ENCODE measurements around the gene VIM.
"Not testable (repeated sequence)": the region's sequence is repeated elsewhere in the genome, so short reads cannot be mapped to it uniquely, and the experiment has no call there.

VIM gene

DNA sequence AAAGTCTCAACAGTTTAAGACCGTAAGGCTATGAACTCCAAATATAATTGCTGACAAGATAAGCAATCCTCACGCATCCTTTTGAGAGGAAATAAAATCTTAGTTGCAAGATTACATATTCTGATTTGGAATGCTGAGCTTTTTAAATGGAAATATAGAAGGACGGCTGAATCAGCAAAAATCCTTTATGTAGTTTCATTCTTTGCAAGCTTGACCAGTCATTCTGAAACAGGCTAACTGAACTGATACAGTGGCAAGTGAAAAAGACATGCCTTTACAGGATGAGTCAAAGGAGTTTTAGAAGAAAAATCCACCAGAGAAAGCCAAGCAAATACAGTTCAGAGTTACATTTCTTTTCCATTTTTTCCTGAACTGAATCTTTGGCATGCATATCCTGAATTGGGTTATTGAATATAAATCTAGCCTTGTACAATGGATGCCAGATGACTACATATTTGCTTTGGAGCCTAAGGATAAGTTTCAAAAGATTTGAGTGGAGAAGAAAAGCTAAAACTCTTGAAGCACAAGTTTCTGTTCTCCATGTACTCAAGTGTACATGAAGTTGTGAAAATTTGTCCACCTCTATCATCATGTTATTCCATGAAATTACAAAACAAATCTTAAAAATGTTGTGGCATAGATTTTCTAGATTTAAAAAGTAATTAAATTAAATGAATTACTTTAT, 4.4 kb downstream of the VIM start:
- no peak for DNase-seq (ENCODE audit: low read depth)

DNA sequence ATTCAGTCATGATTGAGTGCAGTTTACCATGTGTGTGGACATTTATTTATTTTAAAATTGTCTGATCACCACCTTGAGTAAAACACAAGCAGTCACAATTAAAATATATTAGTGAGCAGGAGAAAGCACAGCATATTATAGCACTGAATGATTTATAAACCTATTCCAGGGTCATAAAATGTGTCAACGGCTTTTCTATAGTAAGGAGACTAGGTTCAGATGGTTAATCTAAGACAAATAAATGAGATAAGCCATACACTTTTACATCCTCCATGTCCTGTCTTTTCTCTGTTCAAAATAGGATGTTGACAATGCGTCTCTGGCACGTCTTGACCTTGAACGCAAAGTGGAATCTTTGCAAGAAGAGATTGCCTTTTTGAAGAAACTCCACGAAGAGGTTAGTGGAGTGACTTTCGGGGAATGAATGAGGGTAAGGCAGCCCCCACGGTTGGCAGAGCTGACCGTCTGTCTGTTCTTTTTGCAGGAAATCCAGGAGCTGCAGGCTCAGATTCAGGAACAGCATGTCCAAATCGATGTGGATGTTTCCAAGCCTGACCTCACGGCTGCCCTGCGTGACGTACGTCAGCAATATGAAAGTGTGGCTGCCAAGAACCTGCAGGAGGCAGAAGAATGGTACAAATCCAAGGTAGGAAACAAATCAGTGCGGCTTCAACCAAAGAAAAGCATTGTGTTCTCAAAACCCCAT, 5.4 kb downstream of the VIM start:
- no peak for DNase-seq (ENCODE audit: low read depth)

DNA sequence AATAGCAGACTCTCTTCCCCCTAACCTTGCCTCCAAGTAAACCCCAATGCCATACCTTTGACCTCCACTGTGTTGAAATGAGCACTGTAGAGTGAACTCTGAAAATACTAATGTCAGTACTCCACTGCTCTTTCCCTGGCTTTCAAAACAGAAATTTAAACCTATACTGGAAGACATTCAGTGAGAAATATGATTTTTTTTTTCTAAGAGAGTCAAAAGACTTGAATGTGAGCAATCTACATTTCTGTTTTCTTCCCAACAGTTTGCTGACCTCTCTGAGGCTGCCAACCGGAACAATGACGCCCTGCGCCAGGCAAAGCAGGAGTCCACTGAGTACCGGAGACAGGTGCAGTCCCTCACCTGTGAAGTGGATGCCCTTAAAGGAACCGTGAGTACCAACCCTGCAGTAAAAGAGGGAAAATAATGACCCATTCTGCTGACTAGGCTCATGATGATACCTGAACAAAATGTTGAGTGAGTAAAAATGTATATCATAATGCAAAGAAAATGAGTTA, 6.4 kb downstream of the VIM start:
- DNase-seq (ENCODE audit: low read depth): no peak

DNA sequence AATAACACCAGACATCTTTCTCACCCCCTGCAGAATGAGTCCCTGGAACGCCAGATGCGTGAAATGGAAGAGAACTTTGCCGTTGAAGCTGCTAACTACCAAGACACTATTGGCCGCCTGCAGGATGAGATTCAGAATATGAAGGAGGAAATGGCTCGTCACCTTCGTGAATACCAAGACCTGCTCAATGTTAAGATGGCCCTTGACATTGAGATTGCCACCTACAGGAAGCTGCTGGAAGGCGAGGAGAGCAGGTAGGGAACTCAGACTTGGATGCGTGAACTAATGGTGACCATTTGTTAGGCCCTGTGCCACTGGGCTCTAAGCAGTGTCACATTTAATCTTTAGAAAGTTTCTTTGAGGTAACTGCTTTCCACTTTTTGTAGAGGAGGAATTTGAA, 7.1 kb downstream of the VIM start:
- DNase-seq (ENCODE audit: low read depth): no peak

DNA sequence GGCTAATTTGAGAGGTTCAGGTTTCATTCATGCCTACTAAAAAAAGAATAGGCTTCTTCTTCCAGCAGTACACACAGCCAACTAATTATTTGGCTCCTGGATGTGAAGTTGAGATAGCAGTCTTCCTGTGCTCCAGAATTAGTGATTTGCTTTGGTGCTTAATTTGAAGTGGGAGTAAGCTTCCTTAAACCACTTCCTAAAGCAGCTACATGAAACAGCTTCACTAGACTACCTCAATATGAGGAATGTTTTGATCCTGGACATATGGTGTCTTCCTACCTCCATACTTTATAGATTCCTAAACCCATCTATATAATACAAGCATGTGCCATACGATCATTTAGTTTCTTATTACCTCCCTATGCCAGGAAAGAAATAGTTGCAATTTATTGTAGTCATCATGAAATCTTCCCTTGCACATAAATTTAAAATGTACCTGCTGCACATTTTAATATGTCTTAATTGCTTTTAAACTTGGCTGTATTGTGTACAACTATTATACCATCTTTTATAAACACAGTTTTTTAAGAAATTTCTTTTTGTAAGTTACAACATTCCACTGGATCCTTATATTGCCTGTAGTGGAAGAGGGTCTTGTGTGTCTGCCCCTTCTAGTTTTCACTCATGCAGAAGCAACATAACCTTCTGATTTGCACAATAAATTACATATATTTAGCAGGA, 8.6 kb downstream of the VIM start:
- DNase-seq (ENCODE audit: low read depth): no peak

DNA sequence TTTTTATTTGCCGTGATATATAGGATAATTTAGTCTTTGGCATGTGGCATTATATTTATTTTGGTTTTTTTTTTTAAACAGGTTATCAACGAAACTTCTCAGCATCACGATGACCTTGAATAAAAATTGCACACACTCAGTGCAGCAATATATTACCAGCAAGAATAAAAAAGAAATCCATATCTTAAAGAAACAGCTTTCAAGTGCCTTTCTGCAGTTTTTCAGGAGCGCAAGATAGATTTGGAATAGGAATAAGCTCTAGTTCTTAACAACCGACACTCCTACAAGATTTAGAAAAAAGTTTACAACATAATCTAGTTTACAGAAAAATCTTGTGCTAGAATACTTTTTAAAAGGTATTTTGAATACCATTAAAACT, 9.1 kb downstream of the VIM start:
- DNase-seq (ENCODE audit: low read depth): no peak

DNA sequence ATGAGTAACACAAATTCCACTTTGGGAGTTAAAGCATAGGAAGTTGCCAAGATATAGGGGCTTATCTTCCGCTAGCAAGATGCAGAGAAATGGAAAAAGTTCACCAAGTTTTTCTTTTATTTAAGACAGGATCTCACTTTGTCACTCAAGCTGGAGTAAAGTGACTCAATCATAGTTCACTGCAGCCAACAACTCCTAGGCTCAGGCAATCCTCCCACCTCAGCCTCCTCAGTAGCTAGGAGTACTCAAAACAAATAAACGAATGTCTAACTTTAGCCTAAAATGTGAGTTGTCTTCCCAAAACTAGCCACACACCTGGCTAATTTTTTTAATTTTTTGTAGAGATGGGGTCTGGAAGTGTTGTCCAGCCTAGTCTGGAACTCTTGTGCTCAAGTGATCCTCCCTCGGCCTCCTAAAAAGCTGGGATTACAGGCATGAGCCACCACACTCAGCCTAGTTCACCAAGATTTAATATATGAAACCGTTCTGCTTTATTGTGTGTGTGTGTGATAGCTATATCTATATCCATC, 9.9 kb downstream of the VIM start:
- no peak for DNase-seq (ENCODE audit: low read depth)

DNA sequence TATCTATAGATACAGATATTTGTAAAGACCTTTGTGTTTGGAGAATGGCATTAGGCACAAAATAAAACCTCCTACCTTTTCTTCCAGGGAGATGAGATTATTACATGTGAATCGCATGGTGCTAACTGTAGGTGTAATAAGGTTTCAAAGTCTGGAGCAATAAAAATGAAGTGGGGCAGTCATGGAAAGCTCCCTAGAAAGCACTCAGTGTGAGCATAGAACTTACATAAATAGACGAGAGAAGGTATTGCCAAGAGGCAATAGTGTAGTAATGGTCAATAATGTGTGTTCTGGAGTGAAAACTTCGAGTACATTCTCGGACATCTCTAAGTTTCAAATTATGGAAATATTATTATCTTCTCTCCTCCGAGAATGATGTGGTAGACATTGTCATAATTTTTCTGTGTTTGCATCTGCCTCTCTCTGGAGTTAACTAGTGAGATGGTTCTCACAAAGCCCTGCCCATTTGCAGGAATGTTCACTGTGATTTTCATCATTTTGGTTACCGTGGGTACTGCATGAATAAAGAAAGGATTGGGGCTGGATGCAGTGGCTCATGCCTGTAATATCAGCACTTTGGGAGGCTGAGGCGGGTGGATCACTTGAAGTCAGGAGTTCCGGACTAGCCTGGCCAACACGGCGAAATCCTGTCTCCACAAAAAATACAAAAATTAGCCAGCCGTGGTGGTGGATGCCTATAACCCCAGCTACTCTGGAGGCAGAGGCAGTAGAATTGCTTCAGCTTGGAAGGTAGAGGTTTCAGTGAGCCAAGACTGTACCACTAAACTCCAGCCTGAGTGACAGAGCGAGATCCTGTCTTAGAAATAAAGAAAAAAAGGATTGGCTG, 10.6 kb downstream of the VIM start:
- no peak for DNase-seq (ENCODE audit: low read depth)

DNA sequence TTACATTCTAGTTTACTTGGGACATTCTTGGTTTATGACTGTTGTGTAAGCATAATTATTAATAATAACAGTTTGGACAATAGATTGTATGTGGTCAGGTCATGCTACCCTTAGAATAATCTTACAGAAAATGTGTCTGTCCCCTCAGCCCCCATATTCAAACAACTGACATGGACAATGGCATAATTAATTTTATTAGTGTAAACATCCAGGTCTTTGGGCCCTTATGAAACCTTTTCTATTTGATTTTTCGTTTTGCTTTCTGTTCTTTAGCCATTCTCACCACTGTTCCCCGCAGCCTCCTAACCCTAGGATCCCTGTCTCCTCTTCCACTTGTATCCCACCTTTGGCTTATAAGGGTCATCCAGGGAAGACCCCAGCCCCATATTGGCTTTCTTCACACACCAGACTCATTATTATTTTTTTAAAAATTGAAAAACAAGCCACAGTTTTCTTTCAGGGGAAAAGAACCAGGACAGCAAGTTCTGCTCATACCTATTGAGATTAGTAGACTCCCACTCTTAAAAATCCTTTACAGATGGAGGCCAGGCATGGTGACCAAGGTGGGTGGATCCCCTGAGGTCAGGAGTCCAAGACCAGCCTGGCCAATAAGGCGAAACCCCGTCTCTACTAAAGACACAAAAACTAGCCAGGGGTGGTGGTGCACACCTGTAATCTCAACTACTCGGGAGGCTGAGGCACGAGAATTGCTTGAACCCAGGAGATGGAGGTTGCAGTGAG, 11.5 kb downstream of the VIM start:
- DNase-seq (ENCODE audit: low read depth): no peak

DNA sequence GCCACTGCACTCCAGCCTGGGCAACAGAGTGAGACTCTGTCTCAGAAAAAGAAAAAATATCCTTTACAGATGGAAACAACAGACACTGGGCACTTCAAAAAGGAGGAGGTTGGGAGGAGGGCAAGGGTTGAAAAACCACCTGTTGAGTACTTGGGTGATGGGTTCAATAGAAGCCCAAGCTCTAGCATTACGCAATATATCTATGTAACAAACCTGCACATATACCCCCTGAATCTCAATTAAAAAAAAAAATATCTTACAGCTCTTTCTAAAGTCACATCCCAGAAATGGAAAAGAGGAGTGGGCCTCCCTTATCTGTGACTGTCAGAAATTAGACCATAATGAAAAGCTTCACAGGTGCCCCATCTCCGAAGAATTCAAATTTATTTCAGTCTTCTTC, 12.1 kb downstream of the VIM start:
- no peak for DNase-seq (ENCODE audit: low read depth)

DNA sequence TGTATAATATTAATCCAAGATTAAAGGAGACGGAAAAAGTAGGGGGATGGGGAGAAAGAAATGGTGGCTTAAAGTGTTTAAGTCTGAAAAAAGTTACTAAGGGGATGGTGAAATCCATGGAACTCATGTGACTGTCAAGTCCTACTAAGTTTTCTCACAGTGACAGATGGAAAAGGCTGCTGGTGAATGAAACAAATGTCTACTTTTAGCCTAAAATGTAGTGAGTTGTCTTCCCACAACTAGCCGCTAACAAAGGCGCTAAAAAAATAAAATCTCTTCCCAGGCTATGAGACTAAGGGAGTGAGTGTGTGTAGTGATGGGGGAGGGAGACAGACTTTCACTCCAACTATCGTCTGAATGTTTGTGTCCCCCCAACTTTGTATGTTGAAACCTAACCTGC, 12.6 kb downstream of the VIM start:
- no peak for DNase-seq (ENCODE audit: low read depth)

DNA sequence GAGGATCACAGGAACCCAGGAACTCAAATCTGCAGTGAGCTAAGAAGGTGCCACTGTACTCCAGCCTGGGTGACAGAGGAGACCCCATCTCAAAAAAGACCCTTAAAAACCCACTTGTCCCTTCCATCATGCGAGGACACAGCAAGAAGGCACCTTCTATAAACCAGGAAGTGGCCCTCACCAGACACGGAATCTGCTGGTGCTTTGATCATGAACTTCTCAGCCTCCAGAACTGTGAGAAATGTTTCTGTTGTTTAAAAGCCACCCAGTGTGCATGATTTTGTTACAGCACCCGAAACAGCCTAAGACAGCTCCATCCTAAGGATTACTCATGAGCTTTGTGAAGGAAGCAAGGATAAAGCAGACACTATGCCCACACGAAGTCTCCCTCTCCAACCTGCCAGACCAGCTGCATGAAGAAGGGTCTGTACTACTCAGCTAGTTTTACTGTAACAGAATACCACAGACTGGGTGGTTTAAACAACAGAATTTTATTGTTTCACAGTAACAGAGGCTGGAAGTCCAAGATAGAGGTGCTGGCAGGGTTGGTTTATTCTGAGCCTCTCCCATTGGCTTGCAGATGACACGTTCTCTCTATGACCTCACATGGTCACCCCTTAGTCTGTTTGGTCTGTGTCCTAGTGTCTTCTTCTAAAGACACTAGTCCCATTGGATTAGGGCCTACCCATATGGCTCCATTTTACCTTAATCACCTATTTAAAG, 13.7 kb downstream of the VIM start:
- DNase-seq (ENCODE audit: low read depth): no peak

DNA sequence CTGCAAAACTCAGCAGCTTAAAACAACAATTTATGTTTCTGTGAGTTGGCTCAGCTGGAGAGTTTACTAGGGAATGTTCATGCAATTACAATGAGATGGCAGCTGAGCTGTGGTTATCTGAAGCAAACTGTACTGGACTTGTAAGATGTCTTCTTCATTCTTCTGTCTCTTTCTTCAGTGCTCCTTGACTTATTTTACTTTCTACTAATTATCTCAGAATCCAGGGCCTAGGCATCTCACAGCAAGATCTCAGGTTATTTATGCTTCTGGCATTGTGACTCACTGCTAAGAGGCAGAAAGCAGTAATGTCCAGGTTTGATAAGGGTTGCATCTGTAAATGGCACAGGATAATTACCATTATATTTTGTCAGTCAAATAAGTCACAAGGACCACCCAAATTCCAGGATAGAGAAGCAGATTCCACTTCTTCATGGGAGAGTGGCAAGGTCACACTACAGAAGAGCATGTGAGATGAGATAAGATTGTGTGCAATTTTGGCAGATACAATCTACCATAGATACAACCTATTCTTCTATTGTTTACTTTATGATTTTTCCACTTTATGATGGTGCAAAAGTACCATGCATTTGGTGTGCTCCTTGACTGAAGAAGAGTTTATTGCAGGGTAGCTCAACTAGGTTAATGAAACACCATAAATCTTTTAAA, 16.8 kb downstream of the VIM start:
- no peak for DNase-seq (ENCODE audit: low read depth)

DNA sequence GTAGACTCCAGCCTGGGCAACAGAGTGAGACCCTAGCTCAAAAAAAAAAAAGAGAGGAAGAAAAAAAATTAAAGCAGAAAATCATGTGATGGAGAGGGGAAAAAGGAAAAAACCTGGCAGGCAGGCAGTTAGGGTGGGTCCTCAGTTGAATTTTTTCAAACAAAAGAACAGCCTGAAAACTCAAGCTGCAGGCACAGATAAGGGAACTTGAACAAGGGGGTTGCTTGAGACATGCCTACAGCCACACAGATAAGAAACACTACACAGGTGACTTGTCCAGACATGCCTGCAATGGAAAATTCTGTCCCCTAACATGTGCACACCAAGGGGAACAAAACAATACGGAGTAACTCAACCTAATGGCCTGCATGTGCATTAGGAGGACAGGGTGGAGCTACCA, 19.2 kb downstream of the VIM start:
- DNase-seq (ENCODE audit: low read depth): no peak

DNA sequence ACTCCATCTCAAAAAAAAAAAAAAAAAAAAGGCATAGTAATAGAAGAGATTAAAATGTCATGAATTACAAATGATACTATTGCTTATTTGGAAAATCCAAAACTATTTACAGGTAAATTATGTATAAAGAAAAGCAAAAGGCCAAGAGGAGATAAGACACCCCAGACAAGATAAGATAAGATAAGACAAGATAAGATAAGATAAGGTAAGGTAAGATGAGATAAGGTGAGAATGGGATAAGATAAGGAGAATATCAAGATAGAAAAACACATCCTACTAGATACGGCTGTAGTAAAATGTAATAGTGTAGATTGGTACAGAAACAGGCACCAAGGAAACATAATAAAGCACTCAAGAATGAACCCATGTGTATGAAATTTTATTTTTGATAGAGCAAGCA, 20.9 kb downstream of the VIM start:
- DNase-seq (ENCODE audit: low read depth): no peak

DNA sequence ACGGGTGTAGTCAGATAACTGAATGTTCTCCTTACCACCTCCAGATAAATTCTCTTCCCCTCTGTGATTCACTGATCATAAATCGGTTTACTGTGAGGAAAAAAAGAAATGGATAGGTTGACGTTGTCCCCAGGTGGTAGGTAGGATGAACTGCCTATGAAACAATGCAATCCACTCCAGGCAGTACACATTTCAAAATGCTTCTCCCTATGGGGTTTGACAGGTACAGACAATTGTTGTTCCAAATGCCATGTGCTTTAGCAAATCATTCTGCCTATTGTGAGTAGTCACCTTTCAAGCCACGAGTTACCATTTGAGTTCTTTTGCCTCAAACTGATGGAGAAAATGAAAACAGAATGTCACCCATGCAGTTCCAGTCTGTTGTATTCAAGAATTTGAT, 21.8 kb downstream of the VIM start:
- no peak for DNase-seq (ENCODE audit: low read depth)

DNA sequence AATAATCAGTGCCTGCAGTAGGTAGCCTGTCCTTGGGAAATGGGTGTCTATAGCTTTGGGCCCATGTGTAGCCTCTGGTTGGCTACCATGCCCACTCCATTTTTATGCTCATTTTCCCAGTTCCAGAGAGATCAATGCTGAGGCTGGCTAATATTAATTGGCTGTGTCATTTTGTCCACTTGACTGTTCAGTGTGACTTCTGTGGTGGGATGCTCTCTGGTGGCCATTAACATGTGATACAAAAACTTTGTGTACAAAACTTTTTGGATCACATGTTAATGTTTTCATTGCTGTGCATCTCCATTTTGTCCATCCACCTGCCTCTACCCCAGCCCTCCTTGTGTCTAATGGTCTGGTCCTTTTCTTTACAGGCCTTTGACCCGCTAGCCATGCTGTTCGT, 22.7 kb downstream of the VIM start:
- no peak for DNase-seq (ENCODE audit: low read depth)

DNA sequence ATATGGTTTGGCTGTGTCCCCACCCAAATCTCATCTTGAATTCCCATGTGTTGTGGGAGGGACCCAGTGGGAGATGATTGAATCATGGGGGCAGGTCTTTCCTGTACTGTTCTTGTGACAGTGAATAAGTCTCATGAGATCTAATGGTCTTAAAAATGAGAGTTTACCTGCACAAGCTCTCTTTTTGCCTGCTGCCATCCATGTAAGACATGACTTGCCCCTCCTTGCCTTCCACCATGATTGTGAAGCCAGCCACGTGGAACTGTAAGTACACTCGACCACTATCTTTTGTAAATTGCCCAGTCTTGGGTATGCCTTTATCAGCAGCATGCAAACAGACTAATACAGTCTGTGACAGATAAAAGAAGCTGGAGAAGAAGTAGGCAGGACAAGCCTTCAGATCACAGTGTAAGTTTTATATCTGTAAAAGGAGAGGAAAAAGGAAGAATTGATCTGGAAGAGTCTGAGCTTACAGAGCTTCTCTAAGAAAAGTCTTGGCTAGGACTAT, 26.6 kb downstream of the VIM start:
- not testable (repeated sequence) for DNase-seq (ENCODE audit: low read depth)

DNA sequence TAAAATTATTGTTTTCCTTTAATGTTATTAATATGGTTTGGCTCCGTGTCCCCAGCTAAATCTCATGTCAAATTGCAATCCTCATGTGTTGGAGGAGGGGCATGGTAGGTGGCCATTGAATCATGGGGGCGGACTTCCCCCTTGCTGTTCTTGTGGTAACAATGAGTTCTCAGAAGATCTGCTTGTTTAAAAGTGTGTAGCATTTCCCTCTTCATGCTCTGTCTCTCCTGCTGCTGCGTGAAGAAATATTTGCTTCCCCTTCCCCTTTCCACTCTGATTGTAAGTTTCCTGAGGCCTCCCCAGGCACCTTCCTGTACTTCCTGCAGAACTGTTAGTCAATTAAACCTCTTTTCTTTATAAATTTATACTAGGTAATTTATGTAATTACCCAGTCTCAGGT, 27.5 kb downstream of the VIM start:
- no peak for DNase-seq (ENCODE audit: low read depth)

DNA sequence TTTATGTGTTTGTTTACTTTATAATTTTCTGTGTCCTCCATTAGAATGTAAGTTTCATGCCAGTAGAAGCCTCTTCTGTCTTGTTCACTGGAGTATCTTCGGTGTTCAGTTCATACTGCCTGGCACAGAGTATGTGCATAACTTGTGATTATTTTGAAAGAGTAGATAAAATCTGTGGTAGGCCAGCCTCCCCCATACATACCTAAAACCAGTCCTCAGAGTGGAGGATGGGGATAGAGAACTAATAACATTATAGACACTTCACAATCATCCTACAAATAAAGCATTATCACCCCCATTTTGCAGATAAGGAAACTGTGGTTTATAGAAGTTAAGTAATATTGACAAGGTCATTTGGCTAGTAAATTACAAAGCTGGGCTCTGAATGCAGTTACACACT, 28.0 kb downstream of the VIM start:
- no peak for DNase-seq (ENCODE audit: low read depth)
